ENCODE measurements around the gene SLC35E3. TPM values are rescaled to one million over a fixed set of nuclear protein-coding genes. Genes with fewer than 3 reads are reported as not detected.

SLC35E3 gene
- total and polyA plus RNA-seq, 2 of the 13 experiments (the other 11 are each of a cell fraction or from before 2014, with no cell fraction given): 13.0 to 22.1 TPM

DNA sequence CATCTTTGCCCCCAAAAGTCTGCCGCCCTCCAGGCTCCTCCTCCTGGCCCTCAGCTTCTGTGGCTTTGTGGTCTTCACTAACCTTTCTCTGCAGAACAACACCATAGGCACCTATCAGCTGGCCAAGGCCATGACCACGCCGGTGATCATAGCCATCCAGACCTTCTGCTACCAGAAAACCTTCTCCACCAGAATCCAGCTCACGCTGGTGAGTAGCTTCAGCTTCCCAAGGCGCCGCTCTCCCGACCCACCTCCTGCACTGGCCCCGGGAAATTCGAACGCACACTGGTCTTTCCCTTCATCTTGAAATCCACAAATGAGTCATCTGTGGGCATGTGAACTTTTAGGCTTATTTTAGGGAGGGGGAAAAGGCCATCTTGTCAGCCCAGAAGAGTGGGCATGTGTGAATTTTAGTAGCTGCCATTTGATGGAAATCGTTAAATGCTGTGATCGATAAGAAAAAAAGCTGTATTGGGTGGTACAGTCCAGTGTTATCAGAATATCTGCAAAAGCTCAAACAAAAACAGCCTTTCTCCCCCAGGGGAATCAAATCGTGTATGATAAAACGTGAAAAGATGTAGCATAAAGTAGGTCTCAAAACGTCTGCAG lies 700 bp downstream of the SLC35E3 start (continued):
- TF ChIP-seq, protein P1, sequence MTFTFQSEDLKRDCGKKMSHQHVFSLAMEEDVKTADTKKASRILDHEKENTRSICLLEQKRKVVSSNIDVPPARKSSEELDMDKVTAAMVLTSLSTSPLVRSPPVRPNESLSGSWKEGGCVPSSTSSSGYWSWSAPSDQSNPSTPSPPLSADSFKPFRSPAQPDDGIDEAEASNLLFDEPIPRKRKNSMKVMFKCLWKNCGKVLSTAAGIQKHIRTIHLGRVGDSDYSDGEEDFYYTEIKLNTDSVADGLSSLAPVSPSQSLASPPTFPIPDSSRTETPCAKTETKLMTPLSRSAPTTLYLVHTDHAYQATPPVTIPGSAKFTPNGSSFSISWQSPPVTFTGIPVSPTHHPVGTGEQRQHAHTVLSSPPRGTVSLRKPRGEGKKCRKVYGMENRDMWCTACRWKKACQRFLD (CRISPR knock-in tag; IDR thresholded peaks at IDR 0.05; ENCODE audit: borderline replicate concordance): 0 out of 2 replicates have a peak, but pooled peaks have one; percentile 15
- TF ChIP-seq KLF11 (CRISPR knock-in tag; IDR thresholded peaks at IDR 0.05) (0 out of 2 replicates have a peak, but pooled peaks have one; percentile 10), TFDP2 (CRISPR knock-in tag; IDR thresholded peaks at IDR 0.05) (peak; percentile 92), MLX (CRISPR knock-in tag; IDR thresholded peaks at IDR 0.05) (0 out of 2 replicates have a peak, but pooled peaks have one; percentile 2), MXI1 (IDR thresholded peaks at IDR 0.05; ENCODE audit: borderline replicate concordance, low read depth, low read length) (peak; percentile 80; the same call in 1 of the 3 replicates), ZNF746 (CRISPR knock-in tag; IDR thresholded peaks at IDR 0.05) (no peak), NCOR1 (IDR thresholded peaks at IDR 0.05; ENCODE audit: borderline replicate concordance, low read length) (no peak), FOXA3 (CRISPR knock-in tag; IDR thresholded peaks at IDR 0.05) (0 out of 2 replicates have a peak, but pooled peaks have one; percentile 11), FOXP1 (IDR thresholded peaks at IDR 0.05) (no peak), FOXP1 (CRISPR knock-in tag; IDR thresholded peaks at IDR 0.05) (no peak), ZNF558 (CRISPR knock-in tag; IDR thresholded peaks at IDR 0.05; ENCODE audit: borderline replicate concordance) (0 out of 2 replicates have a peak, but pooled peaks have one; percentile 23), ZNF124 (CRISPR knock-in tag; IDR thresholded peaks at IDR 0.05) (no peak)

All from HepG2 (cell line).